Measurements from ENCODE around the gene OR6C76.
"Not testable (repeated sequence)": the region's sequence is repeated elsewhere in the genome, so short reads cannot be mapped to it uniquely, and the experiment has no call there.

OR6C76 gene

DNA sequence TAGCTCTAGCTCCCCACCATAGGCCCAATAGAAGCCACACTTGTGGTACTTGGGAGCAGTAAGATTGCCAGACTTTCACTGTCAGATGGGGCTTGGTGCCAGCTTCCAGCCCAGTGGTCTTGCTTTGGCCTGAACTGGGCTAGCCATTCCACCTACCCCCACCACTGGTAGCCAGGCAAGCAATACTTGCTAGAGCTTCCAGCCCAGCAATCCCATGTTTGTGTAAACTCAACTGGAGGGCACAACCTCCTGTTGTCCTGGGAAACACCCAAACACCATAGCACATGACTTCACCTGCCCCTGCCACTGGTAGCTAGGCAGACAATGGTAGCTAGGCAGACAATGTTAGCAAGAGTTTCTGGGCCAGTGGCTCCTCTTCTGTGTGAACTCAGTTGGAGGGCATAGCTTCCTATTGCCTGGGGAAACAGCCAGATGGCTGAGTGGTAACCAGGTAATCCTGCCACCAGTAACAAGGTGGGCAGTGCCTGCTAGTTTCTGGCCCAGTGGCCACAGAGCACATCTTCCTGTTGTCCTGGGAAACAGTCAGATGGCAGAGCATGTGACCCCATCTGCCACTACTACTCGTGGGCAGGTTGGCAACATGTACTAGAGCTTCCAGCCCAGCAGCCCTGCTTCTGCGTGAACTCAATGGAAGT lies 5.6 kb upstream of the OR6C76 start:
- no peak for TF ChIP-seq JUND (IDR thresholded peaks at IDR 0.05; ENCODE audit: low read depth)
- in situ Hi-C loops (cut with HindIII; ENCODE audit: low pct_unique_long_range_greater_than_20kb, low sequenced_read_pairs): no loop called here
- DNase-seq (ENCODE audit: low read depth in 1 of 2, low spot score in 1 of 2): no peak

DNA sequence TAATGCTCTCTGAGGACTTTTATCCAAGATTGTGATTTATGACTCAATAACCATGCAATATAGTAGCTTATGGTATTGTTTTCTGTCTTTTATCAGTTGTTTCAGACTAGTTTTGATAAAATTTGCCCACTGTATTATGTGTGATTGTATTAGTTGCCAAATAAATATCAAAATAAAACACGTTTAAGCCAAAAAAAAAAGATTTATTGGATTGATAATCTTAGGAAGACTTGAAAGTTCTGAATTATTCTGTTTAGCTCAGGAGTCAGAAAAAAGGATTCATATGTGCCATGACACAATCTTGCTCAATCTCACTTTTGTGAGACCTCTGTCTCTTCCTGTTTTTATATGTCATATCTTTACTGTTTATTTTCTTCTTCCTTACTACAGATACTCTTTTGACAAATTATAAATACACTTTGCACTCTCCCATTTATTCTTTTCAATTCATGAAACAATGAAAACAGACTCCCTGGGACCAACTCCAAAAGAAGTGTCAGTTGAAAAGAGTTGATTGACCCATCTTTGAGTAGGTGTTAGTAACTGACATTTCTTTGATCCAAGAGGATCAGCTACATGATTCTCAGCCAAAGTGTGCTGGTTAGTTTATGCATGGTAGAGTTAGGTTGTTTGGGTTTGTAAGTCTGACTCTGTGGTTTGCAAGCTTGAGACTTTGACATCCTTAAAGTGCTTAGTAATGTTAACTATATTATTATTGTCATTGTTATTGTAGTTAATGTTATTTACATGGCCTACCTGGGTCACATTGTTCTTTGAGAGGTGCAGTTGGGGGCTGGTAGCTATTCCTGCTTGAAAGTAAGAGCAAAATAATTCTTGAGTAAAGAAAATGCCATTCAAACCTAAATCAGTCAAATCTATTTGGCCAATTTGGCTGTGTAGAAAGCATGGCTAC lies 2.5 kb downstream of the OR6C76 start:
- no peak for TF ChIP-seq JUND (IDR thresholded peaks at IDR 0.05; ENCODE audit: low read depth)
- in situ Hi-C loops (cut with HindIII; ENCODE audit: low pct_unique_long_range_greater_than_20kb, low sequenced_read_pairs): no loop called here
- DNase-seq (ENCODE audit: low read depth in 1 of 2, low spot score in 1 of 2): no peak

DNA sequence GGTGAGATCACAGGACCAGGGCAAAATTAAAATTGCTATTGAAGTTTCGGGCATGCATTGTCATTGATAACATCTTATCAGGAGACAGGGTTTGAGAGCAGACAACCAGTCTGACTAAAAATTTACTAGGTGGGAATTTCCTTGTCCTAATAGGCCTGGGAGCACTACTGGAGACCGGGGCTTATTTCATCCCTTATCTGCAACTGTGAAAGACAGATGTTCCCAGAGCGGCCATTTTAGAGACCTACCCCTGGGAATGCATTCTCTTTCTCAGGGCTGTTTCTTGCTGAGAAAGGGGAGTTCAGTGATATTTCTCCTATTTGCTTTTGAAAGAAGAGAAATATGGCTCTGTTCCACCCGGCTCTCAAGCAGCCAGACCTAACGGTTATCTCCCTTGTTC lies 15.2 kb downstream of the OR6C76 start:
- DNase-seq (ENCODE audit: low read depth in 1 of 2, low spot score in 1 of 2); in situ Hi-C loops (cut with HindIII; ENCODE audit: low pct_unique_long_range_greater_than_20kb, low sequenced_read_pairs): not testable (repeated sequence)

DNA sequence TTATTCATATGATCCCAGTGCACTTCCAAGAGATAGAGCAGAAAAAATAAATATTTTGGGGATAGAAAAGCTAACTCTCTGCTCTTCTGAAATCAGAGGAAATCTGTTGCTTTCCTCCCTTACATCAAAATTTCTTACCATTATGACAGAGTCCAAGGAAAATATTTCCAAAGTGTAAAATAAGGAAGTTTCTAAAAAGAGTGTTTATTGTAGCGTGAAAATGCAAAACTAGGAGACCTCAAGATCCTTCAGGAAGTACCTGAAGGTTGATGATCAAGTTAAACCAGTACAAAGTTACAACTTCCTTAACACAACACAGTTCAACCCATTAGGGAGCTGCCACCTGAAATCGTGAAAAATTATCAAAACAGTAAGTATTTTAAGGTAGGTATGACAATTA lies 17.7 kb downstream of the OR6C76 start, which contains the start of gene OR6C2:
OR6C2 (plus strand) TSS at position 301 of the 400 bp plus-strand sequence. CDS start 8,138 bp downstream, outside the sequence.
- TF ChIP-seq JUND (IDR thresholded peaks at IDR 0.05; ENCODE audit: low read depth): no peak
- in situ Hi-C loops (cut with HindIII; ENCODE audit: low pct_unique_long_range_greater_than_20kb, low sequenced_read_pairs): no loop called here
- peak in 1 of 2 experiments; percentile 11 for DNase-seq (ENCODE audit: low read depth in 1 of 2, low spot score in 1 of 2)

DNA sequence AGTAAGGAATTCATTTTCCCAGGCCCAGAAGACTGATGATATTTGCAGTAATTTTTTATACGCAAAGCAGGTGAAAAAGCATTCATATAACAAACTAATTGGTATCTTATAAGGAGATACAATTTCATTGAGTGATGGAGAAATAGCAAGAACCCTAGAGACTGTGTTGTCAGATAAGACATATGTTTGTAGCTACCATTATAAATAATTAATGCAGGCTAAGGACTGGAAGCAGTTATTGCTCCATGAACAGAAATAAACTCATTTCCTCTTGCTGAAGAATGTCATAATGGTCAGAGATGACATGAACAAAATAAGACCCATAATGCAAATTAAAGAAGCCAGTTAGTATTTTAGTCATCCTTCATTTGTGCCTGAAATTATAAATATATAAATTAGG lies 19.3 kb downstream of the OR6C76 start:
- TF ChIP-seq JUND (IDR thresholded peaks at IDR 0.05; ENCODE audit: low read depth): no peak
- in situ Hi-C loops (cut with HindIII; ENCODE audit: low pct_unique_long_range_greater_than_20kb, low sequenced_read_pairs): no loop called here
- DNase-seq (ENCODE audit: low read depth in 1 of 2, low spot score in 1 of 2): no peak

DNA sequence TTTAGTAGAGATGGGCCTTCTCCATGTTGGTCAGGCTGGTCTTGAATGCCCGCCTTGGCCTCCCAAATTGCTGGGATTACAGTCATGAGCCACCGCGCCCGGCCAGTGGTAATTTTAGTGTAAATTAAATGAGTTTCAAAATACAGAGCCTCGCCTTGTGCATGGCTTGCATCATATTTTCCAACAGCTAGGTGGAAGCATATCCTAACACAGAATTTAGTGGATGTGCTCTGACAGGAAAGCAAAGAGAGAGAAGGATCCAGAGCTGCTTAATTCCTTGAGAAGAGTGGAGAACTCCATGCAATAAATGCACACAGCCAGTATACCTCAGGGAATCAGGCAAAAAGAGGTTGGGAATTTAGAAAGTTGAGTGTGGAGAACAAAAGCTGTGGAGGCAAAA lies 20.3 kb downstream of the OR6C76 start:
- no peak for TF ChIP-seq JUND (IDR thresholded peaks at IDR 0.05; ENCODE audit: low read depth)
- in situ Hi-C loops (cut with HindIII; ENCODE audit: low pct_unique_long_range_greater_than_20kb, low sequenced_read_pairs): no loop called here
- peak; percentile 8 to 66 for DNase-seq (ENCODE audit: low read depth in 1 of 2, low spot score in 1 of 2)

DNA sequence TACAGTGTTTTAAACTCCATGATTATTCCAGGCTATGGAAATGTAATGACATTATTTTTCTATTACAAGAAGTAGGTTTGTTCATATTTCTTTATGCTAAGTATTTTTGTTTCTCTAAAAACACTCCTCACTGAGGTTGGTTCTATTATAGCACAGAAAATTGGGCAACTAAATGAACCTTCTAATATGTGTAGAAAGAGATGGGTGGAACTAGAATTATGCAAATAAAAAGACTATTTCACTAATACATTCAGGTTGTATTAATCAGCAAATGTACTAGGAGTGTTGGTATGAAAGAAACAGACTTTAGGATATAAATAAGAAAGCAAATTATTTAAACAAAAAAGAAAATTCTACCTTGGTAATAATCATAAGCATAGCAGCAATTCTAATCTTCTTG lies 22.8 kb downstream of the OR6C76 start:
- in situ Hi-C loops (cut with HindIII; ENCODE audit: low pct_unique_long_range_greater_than_20kb, low sequenced_read_pairs): no loop called here
- DNase-seq (ENCODE audit: low read depth in 1 of 2, low spot score in 1 of 2): no peak
- no peak for TF ChIP-seq JUND (IDR thresholded peaks at IDR 0.05; ENCODE audit: low read depth)

DNA sequence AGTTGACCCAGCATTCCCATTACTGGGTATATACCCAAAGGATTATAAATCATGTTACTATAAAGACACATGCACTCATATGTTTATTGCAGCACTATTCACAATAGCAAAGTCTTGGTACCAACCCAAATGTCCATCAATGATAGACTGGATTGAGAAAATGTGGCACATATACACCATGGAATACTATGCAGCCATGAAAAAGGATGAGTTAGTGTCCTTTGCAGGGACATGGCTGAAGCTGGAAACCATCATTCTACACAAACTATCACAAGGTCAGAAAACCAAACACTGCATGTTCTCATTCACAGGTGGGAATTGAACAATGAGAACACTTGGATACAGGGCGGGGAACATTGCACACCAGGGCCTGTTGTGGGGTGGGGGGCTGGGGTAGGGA lies 38.9 kb downstream of the OR6C76 start:
- DNase-seq (ENCODE audit: low read depth in 1 of 2, low spot score in 1 of 2); in situ Hi-C loops (cut with HindIII; ENCODE audit: low pct_unique_long_range_greater_than_20kb, low sequenced_read_pairs): not testable (repeated sequence)

DNA sequence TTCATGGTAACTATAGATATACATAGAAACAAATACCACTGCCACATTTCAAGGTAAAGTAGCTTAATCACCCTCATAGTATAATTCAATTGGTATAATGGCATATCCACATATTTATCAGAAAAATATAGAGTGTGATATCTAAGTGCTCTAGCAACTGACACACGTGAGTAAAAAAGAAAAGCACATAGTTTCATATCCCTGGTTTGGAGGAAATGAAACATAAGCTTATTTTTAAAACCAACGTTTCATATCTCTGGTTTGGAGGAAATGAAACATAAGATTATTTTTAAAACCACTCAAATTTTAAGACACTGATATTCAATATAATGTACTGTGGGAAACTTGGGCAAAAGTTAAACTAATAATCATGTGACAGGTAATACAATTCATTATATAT lies 41.8 kb downstream of the OR6C76 start:
- in situ Hi-C loops (cut with HindIII; ENCODE audit: low pct_unique_long_range_greater_than_20kb, low sequenced_read_pairs): no loop called here
- no peak for DNase-seq (ENCODE audit: low read depth in 1 of 2, low spot score in 1 of 2)
- TF ChIP-seq JUND (IDR thresholded peaks at IDR 0.05; ENCODE audit: low read depth): no peak

DNA sequence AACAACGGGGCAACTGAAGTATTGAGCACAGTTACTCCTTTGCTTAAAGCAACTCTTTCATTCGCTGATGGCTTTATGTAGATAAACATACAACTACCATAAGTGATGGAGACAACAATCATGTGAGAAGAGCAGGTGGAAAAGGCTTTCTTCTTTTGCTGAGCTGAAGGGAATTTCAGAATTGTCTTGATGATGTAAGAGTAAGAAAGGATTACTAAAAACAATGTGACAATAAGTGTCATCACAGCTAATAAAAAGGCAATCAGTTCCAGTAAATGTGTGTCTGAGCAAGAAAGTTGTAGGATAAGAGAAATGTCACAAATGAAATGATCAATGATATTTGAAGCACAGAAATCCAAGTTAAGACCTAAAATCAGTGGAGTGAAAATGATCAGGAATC lies 43.2 kb downstream of the OR6C76 start:
- DNase-seq (ENCODE audit: low read depth in 1 of 2, low spot score in 1 of 2): no peak
- in situ Hi-C loops (cut with HindIII; ENCODE audit: low pct_unique_long_range_greater_than_20kb, low sequenced_read_pairs): no loop called here
- TF ChIP-seq JUND (IDR thresholded peaks at IDR 0.05; ENCODE audit: low read depth): no peak

DNA sequence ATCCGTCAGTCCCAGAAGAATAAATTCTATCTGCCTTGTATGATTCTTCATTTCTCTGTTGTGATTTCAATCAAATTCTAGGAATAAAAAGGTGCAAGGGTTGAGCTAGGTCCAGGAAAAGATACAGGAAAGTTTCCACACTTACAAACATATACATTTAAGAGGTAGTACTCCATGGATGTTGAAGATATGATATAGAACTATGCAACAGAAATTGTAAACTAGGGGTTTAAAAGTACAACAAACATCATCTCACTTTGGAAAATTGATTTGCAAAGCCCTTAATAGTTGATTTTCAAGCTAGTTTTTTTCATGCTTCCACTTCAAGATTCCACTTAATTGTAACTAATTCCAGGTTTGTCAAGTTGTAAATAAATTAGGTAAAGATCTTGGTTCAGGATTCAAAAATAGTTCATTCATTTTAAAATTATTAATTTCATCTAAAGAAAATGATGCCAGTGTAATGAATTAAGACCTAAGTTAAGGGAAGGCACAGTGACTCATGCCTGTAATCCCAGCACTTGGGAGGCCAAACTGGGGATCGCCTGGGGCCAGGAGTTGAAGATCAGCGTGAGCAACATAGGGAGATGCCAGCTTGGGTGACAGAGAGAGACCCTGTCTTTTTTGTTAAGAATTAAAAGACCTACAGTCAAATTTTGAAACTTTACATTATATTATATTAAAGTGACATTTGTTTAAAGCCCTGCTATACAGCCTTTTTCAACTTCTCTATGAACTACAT lies 44.2 kb downstream of the OR6C76 start, which contains the start of gene OR6C70:
OR6C70 (minus strand) TSS at position 51 of the 742 bp plus-strand sequence; CDS start at position 51, 0 bp downstream.
- TF ChIP-seq JUND (IDR thresholded peaks at IDR 0.05; ENCODE audit: low read depth): no peak
- in situ Hi-C loops (cut with HindIII; ENCODE audit: low pct_unique_long_range_greater_than_20kb, low sequenced_read_pairs): no loop called here
- no peak for DNase-seq (ENCODE audit: low read depth in 1 of 2, low spot score in 1 of 2)

DNA sequence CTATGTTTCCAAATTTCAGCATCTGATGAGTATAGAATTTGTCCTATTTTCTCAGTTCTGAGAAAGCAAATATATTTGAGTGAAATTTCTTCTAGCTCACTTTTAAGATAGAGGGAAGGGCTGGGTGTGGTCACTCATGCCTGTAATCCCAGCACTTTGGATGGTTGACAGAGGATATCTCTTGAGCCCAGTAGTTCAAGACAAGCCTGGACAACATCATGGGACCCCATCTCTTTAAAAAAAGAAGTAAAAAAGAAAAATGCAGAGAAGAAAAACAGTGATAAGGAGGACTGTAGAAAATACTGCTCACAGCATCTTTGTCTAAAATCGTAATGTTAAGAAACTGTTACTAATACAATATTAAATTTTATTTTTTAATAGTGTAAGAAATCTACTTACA lies 46.2 kb downstream of the OR6C76 start:
- no peak for TF ChIP-seq JUND (IDR thresholded peaks at IDR 0.05; ENCODE audit: low read depth)

More for the DNA sequence above, 46.2 kb downstream of the OR6C76 start:
- in situ Hi-C loops (cut with HindIII; ENCODE audit: low pct_unique_long_range_greater_than_20kb, low sequenced_read_pairs): no loop called here
- no peak for DNase-seq (ENCODE audit: low read depth in 1 of 2, low spot score in 1 of 2)
